Skin of body (tissue), 2 donors: ENCODE results near the gene DNTTIP2. TPM values are rescaled to one million over a fixed set of nuclear protein-coding genes. Genes with fewer than 3 reads are reported as not detected.
A peak's percentile ranks its signal among the peaks of the same experiment; 100 is the strongest.
"Not testable (repeated sequence)": the region's sequence is repeated elsewhere in the genome, so short reads cannot be mapped to it uniquely, and the experiment has no call there.

Source experiments
- DNase-seq: peaks from one replicate; lab custom pipeline; 2025; lab: John Stamatoyannopoulos, UW
- total RNA-seq: library from RNA; depleted of rRNA; stranded (reverse); fragments of >200 nt; gene quantifications from one replicate; pipeline ENCODE4 v1.2.3, GENCODE V29; 2014

DNTTIP2 gene
- 33.0 TPM for total RNA-seq

DNA sequence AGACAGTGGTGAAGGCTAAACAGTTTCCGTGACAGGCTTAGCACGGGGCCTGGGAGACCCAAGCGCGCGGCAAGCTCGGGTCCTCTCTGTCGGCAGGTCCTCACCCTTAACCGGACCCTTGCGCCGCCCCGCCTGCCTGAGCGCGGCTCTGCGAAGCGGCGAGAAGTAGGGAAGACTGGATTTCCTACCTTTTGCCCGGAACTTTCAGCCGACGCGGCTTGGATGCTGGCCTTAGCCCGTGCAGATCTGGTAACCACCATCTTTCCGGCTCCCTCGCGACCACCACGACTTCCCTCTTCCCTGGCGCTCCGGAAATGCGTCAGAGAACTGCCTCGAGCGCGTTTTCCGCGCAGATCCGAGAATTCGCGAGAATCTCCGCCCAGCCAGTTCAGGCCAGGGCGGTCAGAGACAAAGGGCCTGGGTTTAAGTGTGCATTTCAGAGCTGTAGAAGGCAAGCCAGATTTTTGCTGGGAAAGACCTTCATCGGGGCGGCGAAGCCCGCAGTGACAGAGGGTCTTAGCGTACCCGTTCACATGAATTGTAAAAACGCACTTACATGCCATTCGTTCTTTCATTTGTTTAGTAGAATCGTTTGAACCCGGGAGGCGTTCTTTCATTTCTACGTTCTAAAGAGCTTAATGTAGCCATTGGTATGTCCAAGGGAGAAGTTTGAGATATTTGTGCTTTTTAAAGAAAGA lies at the start of gene DNTTIP2:
DNTTIP2 (minus strand) TSS at position 318 of the 698 bp plus-strand sequence; CDS start at position 260, 58 bp downstream.
- peak; percentile 89 for DNase-seq

GRCh38 chr1:93925206-93925605 lies 46.2 kb upstream of the DNTTIP2 start:
- no peak for DNase-seq

DNA sequence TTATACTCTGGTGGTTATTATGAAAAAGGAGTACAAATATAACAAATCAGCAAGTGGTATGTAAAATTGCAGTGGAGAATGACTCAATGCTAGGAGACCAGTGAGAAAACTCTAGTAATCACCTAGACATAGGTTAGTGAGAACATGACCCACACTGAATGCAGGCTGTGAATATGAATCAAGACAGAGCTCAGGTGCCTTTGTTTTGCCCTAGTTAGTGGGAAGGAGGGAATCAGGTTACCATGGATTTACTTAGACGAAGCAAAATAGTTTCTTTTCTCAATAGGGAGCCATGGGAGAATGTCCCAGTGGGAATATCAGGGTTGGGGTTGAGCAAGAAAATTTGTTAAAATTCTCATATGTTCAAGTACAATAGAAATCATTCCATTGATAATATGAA lies 40.8 kb upstream of the DNTTIP2 start:
- DNase-seq: no peak

DNA sequence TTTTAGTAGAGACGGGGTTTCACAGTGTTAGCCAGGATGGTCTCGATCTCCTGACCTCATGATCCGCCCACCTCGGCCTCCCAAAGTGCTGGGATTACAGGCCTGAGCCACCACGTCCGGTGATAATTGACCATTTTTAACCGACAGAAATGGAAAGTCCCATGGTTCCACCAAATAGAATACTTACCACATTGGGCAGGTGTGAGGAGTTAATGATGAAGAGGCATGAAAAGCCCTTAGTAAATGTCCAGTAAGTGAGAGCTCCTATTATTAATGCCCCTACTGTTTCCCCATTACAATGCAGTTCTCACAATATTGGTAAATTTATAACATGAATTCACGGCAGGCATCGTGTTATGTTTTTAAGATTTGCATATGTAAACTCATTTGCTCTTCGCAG lies 38.3 kb upstream of the DNTTIP2 start:
- no peak for DNase-seq

DNA sequence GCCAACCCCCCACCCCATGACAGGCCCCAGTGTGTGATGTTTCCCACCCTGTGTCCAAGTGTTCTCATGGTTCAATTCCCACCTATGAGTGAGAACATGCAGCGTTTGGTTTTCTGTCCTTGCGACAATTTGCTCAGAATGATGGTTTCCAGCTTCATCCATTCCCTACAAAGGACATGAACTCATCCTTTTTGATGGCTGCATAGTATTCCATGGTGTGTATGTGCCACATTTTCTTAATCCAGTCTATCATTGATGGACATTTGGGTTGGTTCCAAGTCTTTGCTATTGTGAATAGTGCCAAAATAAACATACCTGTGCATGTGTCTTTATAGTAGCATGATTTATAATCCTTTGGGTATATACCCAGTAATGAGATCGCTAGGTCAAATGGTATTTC lies 31.9 kb upstream of the DNTTIP2 start:
- not testable (repeated sequence) for DNase-seq

DNA sequence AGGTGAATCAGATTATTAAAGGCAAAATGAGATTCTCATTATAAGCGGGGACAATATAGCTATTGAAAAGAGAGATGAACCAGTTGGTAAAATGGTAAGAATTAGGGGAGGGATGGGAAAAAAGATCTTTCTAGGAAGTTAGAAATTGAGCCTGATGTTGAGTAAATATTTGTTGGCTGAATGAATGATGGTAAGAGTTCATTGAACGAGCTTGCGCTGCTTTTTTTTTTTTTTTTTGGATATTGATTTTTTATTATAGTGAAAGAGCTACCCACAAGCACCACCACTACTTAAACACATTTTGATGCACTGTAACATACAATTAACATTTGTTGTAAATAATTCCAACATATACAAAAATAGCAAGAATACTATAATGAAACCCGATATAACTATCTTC lies 31.3 kb upstream of the DNTTIP2 start:
- DNase-seq: no peak

DNA sequence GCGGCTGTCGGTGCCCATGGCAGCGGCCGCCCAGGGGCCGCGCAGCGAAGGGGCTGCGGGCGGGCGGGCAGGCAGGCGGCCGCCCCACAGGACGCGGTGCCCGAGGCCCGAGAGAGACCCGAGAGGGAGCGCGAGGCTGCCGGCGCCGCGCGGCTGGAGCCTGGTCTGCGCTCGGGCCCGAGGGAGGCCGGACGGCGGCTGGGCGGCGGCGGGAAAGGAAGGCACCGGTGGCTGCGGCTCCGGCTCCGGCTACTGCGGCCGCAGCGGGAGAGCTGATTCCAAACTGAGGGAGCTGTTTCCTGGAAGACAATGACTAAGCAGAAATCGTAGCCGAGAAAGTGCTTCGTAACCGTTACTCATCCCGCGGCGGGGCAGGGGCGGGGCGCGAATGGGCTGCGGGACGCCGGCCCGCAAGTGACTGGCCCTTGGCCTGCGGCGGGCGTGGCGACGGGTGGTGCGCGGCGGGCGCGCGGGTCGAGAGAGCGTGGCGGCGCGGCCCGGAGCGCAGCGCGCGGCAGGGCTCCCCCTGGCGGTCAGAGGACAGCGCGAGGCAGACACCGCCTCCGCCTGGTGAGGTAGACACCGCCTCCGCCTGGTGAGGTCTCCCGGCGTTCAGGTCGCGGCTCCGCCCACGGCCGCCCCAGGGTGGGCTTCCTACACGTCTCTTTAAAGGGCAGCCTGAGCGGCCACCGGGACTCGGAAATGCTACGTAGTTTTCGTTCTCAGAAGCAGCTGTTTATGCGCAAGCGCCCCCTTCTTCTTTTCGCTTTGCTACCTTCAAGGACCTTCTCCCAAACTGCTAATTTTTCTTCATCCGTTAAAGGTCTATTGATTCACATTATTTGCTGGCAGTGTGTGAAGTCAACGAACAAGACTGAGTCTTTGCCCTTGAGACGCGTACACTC lies 30.4 kb upstream of the DNTTIP2 start, which contains the start of gene GCLM:
GCLM (minus strand) TSS at position 285 of the 905 bp plus-strand sequence; CDS start at position 18, 267 bp downstream.
- peak; percentile 85 for DNase-seq

- DNase-seq: no peak
Measured at GRCh38 chr1:93908394-93909145, 29.6 kb upstream of the DNTTIP2 start.

DNA sequence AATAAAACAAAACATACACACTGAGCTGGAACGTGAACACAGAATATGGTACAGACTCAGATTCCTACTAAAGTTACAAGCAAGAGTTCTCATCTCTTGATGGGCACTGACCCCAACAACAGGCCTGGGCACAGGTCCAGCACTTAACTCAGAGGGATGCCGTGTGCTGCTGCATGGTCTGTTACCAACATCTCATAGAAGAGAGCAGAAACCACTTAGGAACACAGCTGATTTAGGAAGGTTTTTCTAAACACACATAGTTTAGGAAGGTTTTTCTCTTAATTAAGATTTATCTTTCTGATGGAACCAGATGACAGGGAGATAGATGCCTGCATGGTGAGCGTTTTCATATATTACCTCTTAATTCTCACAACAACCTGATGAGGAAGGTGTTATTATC lies 28.7 kb upstream of the DNTTIP2 start:
- DNase-seq: no peak

GRCh38 chr1:93906480-93906879 lies 27.5 kb upstream of the DNTTIP2 start:
- DNase-seq: no peak

DNA sequence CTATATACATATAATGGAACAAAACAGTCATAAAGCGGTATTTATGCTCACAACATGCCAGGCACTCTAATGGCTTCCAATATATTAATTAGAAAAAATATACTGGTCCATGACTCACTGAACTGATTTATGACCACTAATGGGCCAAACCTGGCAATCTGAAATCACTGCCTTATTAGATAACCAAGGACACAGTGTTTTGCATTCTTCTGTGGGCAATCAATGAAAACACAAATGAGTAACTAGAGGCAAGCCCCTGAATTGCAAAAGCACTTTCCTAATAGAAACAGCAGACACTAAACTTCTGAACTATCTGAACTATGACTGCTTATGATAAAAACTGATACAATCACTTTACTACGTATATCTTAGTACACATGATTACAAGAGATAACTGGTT lies 26.7 kb upstream of the DNTTIP2 start:
- DNase-seq: no peak

- no peak for DNase-seq
Measured at GRCh38 chr1:93905051-93905450, 26.0 kb upstream of the DNTTIP2 start.

GRCh38 chr1:93904228-93904627 lies 25.2 kb upstream of the DNTTIP2 start:
- no peak for DNase-seq

- no peak for DNase-seq
Measured at GRCh38 chr1:93900723-93901504, 21.9 kb upstream of the DNTTIP2 start.

DNA sequence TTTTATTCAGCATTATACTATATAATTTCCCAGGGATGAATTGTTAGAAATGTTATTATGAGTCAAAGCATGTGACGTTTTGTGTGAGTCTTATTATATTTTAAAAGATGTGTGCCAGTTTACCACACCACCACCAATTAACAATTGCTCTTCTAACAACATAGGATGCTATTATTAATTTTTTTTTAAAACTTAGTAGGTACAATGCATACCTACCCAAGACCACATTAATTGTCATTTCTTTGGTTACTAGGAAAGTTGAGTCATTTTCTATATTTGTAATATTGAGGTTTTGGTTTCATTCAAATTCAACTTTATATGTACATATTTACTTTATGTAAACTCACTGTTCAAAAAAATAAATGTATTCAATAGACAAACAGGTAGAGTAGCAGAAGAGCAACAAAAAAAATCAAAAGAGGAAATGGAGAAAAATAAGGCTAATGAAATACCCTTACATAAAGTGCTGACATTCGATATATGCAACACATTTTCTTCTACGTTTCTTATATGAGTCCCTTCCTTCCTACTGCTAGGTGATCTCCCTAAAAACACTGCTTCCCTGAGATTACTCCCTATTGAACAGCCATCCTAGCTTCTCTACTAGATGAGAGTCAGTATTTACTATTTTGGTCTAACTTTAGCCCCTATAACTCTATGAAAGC lies 20.7 kb upstream of the DNTTIP2 start:
- DNase-seq: no peak

- no peak for DNase-seq
Measured at GRCh38 chr1:93888900-93889299, 9.9 kb upstream of the DNTTIP2 start.

DNA sequence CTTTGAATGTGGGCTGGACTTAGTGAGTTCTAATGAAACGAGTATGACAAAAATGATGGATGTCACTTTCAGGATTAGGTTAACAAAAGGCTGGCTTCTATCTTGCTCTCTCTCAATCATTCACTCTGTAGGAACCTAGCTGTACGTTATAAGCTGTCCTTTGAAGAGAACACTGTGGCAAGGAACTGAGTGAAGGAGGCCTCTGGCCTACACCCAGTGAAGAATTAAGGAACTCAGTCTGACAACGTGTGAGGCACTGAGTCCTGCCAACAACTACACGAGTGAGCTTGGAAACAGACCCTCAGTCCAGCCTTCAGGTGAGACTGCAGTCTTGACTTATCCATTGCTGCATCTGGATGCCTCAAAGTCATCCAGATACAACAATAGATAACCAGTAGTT lies 3.3 kb upstream of the DNTTIP2 start:
- DNase-seq: no peak

DNA sequence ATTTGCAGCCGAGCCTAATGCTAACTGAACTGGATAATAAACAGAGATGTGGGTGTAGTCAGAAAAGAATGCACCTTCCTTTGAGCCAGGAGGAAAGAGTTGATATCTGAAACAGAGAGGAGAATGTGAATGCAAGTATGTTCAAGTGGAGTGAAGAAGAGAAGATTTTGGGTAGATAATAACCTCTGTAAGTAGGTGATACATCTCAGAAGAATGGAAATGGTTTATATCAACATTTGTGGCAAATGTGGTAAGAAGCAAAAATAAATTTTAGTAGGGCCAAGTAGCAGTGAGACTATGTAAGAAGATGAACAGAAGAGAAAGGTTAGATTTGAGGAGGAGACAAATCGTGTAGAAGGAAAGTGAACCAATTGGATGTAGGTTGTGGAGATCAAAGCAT lies 1.7 kb upstream of the DNTTIP2 start:
- no peak for DNase-seq

GRCh38 chr1:93878501-93878888 lies 511 bp downstream of the DNTTIP2 start:
- DNase-seq: no peak

GRCh38 chr1:93877529-93877928 lies 1.5 kb downstream of the DNTTIP2 start:
- DNase-seq: no peak
